NCI-H146 (cell line): ENCODE data around the gene FRMD4A.

Experiments
- DNase-seq: peaks from one replicate; lab custom pipeline; 2025; lab: John Stamatoyannopoulos, UW

FRMD4A gene

DNA sequence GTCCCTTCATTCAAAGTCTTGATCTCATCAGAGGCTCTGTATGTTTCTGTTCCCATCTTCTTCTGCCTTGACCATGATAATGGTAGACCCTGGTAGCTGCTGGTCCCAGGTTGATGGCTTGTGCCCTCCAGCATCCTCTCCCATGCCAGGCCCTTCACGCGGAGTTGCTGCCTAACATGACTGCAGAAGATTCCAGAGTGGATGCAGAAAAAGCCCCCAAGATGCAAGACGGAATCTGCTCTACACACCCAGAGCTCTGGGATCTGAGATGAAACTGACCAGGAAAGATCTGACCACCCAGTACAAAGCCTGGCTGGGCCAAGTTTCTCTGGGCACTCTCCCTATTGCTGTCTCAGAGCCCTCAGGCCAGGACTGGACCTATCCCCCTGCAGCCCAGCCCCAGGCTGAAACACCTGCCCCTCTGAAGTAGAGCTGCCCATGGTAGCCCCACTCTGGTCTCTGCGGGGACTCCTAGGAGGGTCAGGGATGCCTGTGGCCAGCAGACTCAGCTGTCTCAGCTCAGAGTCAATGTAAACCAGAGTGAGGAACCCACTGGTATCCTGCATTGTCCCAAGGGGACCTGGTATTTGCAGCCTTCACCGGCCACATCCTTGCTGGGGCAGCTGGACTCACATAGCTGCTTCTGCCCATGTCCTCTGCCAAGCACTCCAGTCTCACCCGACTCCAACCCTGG, 9.5 kb upstream of the FRMD4A start:
- no peak for DNase-seq

DNA sequence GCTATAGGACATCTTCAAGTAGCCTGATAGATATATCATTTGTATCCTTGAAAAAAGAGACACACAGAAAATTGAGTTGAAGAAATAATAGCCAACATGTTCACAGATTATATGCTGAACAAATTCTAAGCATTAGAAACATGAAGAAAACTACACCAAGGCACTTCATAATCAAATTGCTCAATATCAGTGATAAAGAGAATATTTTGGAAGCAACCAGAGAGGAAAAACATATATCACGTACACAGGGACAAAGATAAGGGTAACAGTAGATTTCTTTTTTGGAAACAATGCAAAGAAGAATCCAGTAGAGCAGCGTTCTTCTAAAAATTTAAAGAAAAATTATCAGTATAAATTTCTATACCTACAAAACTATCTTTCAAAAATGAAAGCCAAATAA, 6.0 kb upstream of the FRMD4A start:
- DNase-seq = no peak

DNA sequence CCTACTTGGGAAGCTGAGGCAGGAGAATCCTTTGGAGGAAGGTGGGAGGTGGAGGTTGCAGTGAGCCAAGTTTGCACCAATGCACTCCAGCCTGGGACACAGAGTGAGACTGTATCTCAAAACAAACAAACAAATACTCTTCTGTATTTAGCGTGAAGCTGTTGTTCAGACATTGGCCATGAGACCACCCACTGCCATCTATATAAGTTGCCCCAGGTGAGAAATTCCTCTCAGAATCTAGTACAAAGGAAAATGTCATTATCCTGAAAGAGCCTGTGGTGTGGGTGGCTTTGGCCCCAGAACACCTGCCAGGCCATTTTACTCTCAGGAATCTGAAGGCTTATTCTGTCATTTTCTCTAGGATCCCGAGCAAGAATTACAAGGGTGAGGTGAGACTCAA, 4.0 kb upstream of the FRMD4A start:
- DNase-seq = peak; percentile 49

DNA sequence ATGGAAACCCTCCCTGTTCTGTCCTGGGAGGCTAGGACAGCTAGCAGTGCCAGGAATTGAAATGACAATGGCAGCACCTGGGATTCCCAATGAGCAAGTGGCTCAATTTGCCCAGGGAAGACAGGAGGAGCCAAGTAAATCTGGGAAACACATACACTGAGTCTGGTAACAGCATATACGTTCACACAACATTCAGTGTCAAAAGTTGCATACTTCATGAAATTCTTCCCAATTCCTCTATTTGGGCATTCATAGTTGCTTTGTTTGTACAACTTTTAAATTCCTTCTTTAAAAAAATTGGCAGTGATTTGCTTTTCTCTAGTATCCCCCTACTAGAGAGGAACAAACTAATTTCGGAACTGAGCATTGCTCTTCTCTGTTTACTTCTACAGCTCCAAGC, 2.9 kb upstream of the FRMD4A start:
- DNase-seq = no peak

DNA sequence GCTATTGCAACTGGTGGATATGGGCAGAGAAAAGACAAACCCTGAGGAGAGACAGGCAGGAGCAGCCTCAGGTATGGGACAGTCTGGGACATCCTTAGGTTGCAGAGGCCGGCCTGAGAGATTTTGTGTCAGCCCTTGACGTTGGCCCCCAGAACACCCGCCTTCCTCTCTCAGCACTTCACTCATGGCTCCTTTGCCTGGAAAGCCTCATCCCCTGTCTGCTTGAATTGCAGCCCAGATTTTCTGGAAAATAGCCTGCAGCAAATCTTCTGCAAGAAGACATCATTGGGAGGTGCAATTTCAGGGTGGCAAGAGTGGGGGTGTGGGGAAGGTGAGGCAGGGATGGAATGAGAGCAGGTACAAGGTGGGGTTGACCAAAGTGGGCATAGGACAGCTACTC, 2.2 kb upstream of the FRMD4A start:
- no peak for DNase-seq

DNA sequence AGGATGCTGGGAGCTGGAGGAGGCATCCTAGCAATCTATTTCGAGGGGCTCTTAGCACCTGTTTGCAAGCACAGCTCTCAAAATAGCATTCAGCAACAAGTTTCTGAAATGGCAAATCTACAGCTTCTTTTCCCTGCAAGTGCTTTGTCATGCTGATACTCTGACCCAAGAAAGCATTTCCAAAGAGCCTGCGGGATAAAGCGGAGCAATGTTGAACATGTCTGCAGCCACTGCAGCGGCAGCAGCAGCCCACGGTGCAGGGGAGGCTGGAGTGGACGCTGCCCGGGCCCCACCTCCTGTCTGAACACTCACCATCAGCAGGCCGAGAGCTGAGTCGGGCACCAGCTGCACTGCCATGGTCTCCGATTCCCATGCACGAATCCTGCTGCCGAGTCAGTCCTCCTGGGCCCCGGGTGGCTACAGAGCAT, 964 bp downstream of the FRMD4A start:
- DNase-seq = peak; percentile 82

DNA sequence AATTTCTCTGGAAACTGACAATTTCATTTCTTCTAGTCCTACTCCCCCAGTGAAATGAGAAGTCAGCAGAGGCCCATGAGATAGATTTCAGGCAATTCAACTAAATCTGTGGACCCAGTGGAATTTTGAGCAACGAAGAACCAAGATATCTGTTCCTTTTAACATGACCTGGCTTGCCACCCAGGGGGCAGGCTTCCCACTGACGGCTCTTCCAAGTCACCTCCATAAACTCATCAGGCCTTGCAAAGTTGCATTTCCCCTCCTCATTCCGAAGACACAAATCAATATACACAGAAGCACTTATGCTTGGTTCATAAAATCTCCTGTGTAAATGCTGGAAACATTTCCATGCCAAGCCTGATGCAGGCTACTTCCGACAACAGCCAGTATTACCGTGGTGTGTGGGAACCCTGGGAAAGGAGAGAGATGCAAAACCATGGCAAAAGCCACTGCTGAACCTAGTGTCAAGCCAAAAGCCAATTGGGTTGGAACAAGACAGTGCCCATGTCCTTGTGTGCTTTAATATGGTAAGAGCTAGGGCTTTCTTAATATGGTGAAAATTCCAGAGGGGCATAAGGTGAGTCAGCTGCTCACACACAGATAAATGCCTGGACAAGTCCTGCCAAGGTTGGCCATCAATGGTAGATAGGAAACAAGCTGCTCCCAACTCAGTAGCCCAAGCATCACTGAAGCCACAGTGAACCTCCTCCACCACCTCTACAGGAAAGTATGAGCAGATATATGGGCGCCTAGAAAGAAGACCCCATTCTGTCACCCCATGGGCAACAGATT, 1.6 kb downstream of the FRMD4A start:
- no peak for DNase-seq

DNA sequence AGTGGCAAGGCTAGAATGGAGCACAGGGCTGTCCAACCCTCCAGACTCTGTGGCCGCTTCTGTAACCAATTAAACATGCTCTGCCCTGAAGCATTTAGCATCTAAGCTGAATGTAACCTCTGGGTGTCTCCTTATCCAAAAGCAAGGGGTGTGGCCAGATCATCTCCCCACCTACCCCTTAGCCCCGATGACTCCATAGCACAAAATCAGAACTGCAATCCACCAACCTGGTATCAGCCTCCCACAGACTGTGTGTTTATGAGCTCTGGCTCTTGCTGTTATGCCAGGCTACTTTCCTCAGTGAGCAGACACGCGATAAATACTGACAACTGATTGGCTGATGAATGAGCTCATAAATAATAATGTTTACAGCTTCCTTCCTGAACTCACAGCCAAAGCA, 3.2 kb downstream of the FRMD4A start:
- DNase-seq = no peak

DNA sequence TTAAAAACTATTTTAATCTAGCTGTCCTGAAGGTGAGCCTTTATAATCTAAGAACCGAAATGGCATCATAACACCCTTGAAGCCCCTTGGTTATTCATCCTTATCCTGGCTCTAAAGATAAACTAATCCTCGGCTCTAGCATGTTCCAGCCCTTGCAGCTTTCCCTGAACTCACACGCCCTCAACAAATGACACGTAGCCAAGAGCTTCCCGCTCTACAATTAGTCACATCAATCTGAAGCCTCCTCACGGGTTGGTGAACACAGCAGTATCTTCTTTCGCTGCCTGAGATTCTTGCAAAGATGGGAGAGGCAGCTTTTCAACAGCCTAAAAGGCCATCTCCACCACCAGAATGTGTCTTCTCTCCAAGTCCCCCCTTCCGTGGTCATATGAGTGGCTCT, 4.1 kb downstream of the FRMD4A start:
- no peak for DNase-seq

DNA sequence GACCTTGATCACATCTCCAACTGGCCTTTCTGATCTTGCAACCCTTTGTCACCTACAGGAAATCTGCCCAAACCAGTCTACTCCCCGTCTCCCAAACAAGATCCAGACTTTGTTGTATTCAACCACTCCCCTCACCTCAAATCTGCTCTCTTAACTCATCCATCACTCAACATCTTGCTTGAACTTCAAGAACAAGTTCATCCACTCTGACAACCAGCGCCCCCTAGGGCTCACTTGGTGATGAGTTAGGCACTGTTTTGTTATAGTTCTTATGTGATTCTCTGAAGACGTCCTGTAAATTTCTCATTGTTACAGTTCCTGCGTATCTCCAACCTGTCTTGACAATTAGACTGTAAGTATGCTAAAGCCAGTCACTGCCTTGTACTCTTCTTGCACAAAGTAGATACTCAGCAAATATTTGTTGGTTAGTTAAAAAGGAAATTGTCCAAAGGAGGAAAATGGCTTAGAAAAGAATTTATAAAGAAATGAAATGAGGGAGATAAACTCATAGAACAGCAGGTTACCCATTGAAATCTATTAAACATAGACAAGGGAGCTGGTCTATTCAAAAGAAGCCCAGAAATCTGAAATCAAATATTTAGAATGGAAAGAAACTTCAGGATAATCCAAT, 5.3 kb downstream of the FRMD4A start:
- peak; percentile 72 for DNase-seq

DNA sequence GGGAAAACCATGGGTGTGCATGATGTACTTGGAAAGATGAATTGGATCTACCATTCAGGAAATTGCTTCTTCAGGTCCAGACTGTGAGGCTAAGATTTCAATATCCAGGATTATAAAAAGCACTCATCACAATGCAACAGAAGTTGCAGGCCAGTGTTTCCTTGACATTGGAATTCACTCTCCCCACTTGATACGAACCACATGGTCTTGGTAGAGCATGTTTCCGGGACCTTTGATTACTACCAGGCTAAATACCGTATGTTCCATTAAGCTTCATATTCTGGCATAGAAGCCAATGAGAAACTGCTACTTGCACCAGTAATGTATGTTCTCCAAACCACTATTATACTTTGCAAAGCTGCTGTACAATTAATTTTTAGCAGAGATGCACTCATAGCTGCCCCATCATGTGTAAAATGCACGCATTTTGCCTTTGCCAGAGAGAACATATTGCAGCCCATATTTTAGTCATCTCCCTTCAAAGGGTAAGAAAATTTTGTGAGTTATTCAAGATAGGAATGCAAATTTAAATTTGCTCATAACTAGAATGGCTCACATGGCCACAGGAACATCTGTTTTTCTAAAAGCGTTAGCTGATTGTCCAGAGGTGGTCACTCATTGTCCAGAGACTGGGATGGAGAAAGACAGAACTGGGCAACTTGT, 8.1 kb downstream of the FRMD4A start:
- DNase-seq = no peak

DNA sequence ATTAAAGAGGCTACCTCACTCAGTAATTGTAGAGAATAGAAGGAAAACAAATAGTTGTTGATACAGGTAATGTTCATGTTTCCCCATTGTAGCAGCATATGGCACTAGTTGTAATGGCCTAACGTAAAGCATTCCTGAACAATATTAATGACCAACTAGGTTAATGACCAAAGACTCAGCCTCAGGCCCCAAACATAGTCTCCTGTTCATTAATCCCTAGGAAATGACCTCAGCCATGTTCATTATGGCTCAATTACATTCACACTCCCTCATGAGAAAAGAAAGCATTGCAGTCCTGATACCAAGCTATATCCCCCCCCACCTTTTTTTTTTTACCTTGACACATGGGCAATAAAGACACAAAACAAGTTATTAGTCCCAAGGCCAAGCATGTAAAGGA, 12.7 kb downstream of the FRMD4A start:
- DNase-seq = no peak

DNA sequence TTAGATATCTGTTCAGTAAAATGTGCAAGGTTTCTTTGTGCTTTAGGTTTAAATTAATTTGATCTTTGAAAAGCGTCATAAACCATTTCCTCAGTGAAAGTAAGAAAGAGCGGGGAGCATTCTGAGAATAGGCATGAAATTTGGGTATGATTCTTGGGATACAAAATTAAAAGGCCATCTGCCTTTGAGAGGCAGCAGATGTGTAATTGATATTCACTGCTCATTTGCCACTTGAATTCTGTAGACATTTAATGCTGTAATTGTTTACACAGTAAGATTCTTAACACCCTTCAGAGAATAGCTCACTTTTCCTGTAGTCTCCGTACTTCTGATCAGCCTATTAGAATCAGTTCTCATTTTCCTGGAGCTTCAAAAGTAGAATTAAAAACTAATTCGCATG, 18.7 kb downstream of the FRMD4A start:
- DNase-seq = peak; percentile 84

DNA sequence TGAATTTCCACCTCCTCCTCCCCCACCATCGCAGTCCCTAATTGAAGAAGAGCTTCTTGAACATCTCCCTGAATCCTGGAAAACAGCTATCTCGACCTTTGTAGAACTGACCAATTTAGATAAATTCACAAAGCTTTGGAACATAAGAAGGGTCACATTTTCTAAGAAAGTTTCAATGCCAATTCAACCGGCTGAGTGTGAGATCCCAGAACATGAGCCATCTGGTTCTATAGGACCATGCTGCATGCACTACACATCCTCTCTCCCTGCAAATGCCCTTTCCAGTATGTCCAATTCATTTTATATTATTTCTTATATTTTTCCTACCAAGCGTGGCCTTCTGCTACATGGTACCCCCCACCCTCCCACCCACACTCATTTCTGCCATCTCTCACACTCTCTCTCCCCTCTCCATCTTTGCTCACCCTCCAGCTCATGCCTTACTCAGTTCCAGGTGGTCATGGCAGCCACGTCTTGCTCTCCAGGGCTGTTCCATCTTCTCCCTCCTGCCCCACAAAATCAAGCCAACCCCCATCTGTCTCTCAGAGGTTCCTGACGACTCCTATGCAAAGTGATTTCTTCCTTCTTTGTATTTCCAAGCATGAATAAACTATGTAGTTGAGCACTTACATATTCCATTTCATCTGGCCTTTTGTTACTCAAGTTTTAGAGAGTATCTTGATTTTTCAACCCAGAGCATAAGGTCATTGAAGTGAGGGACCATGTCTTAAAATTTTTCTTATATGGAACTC, 19.3 kb downstream of the FRMD4A start:
- peak; percentile 50 for DNase-seq

DNA sequence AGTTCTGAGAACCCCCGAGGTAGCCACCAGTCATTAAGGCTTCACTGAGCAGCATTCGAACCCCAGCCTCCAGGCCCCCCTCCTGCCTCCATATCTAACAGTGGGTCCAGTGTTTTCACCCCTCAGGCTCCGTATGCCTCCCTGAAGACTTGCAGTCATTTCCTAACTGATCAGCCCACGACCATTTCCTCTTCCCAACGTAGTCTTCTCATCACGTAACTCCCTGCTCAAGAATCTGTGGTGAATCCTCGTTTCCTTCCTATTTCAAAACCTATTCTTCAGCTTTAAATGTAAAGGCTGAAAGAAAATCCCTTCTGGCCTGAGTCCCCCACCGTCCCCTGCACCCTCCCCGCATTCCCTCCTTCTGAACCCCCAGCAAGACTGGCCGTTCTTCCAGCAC, 21.1 kb downstream of the FRMD4A start:
- DNase-seq = peak; percentile 67

DNA sequence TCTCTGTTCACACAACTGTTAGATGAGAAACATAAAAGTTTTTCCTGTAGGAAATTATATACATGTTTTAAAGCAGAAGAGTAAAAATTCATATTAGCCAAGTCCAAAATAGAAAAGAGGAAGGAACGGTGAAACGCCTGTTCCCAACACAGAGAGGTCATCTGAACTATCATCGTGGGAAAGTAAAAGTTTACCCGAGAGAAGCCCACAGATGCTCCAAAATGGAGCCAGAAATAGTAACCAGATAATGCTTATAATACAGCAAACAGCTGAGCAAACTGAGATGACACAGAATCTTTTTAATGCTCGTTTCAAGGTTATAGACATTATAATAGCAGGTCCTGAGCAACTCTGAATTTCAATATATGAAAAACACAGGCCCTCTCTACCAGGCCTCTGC, 24.5 kb downstream of the FRMD4A start:
- peak; percentile 68 for DNase-seq

DNA sequence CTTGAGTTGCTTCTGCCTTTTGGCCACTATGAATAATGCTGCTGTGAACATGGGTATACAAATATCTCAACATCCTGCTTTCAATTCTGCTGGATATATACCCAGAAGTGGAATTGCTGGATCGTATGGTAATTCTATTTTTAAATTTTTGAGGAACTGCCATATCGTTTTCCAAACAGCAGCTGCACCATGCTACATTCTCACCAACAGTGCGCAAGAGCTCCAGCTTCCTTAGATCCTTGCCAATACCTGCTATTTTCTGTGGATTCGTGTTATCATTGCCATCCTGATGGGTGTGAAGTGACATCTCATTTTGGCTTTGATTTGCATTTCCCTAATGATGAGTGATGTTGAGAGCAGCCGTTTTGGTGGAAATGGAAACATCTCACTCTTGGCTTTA, 26.7 kb downstream of the FRMD4A start:
- no peak for DNase-seq

DNA sequence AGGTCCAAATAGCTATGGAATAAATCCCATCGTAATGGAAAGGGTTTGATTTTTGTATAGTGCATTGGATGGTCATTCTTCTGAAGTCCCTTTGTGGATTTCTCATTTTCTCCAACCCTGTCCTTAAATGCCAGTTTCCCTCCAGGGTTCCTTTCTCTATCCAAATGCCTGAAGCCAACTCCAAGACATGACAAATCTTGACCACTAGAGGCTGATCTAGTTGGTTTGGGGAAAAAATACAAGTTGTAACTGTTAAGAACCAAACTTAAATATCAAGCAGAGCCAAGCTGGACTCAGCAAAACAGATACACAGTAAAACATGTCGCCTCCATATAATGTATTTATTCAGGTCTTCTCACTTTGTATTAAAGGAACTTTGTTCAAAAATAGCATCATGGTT, 28.7 kb downstream of the FRMD4A start:
- DNase-seq = peak; percentile 27

DNA sequence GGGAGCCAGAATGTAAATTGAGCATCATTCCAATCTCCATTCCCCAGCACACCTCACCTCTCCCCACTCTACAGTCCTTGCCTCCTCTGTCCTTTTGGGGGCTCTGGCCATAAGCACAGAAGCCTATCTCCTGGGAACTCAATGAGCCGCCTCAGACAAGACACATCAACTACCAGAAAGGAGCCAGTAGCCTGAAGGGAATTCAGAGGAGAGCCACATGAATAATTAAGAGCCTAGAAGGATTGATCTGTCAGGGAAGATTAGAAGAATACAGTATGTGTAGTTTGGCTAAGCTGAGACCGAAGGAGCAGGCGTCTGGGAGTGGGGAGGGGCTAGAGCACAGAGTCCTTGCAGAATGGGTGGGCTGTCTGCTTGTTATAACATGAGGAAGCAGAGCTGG, 31.2 kb downstream of the FRMD4A start:
- no peak for DNase-seq

DNA sequence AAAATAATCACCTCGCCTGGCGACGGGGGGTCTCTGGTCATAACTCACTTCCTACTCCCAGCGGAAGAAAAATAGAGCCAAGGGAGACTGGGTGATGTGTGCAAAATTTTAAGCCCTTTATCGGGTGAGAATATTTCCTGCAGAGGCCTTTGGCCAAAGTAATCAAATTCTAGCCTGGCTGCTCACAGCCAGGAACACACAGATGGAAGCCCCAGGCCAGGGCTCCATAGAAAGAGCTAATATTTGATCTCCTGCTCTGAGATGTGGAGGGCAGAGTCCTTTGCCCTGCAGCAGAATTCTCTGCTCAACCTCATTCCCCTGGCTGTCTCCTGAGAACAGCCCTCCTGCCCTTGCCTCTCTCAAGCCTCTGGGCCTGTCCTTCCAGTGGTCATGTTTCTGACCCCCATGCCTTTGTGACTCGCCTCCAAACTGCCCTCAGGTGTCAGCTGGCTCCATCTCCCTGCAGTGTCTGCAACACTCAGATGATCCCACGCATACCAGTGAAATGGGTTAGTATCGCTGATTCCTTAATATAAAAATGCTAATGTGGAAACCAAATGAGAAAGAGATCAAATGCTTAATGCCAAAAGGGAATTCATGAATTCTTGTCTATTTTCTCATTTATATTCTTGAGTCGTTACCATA, 34.5 kb downstream of the FRMD4A start:
- peak; percentile 80 for DNase-seq

DNA sequence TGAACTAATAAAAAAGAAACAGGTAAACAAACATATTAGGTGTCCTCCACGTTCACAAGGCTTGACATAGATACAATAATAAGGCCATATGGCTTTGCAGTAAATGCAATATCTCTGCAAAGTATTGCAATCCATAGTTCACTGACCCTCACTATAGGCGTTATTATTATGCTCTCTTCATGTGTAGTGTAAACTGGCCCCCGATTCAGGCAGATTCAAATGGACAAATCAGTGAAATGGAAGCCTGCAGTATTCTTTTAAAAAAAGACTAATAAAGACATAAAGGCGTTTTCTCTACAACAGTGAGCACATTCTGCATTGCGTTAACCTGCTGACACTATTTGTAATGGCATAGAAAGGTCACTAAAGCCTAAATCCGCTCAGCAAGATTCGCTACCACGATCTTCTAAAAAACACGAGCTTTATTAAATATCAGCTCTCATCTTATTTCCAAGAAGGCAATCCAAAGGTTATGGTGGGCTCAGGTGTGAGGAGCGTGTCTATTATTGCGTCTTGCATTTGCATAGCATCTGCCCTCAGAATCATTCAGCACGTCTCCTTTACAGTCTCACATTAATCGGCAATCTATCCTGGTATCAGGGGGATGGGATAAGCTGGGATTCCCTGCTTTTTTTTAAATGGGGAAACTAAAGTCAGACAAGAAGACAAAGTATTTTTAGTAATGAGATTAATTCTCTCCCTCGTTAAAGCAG, 36.2 kb downstream of the FRMD4A start:
- no peak for DNase-seq
